SH-SY5Y (cell line): Measurements from ENCODE around the gene NOL7.

Source experiments
- GATA2 ChIP-seq: IDR thresholded peaks from 2 replicates; pipeline ENCODE4 v1.6.1; 2011; ENCODE audit warnings: mild to moderate bottlenecking, low read depth, low read length
- GATA3 ChIP-seq: IDR thresholded peaks from 2 replicates; pipeline ENCODE4 v1.6.1; 2011; ENCODE audit warnings: low read depth, mild to moderate bottlenecking, low read length, moderate library complexity

DNA sequence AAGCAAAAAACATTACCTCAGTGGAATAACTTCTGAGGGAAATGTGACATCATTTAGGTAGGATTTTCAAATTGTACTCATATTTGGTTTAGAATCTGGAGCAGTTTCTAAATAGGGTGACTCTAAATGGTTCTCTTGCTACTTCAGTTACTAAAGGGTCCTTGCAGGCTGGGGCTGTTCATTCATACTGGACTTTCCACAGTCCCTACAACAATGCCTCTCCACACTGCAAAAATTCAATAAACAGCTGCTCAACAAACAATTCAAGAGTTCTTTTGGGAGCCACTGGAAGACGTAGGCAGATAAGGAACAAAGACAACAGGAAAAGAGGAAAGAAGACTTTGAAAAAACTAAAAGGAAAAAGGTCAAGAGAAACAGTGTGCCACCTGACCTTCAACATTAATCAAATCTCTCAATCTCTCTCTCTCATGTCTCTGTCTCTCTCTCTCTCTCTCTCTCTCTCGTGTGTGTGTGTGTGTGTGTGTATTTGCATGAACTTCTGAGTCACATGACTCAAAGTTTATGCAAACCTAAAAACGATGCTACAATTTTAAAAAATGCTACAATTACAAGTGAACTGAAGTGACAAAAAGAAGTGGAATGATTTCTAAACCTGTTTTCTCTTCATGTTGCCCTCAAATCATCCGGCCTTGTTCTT is 14.5 kb downstream of the NOL7 start:
- TF ChIP-seq GATA2 (no peak), GATA3 (no peak)
